ENCODE data around the gene ANKH. TPM values are rescaled to one million over a fixed set of nuclear protein-coding genes. Genes with fewer than 3 reads are reported as not detected.

ANKH gene
- total RNA-seq, 1 experiment from 2014 or later, result 13.9 TPM

DNA sequence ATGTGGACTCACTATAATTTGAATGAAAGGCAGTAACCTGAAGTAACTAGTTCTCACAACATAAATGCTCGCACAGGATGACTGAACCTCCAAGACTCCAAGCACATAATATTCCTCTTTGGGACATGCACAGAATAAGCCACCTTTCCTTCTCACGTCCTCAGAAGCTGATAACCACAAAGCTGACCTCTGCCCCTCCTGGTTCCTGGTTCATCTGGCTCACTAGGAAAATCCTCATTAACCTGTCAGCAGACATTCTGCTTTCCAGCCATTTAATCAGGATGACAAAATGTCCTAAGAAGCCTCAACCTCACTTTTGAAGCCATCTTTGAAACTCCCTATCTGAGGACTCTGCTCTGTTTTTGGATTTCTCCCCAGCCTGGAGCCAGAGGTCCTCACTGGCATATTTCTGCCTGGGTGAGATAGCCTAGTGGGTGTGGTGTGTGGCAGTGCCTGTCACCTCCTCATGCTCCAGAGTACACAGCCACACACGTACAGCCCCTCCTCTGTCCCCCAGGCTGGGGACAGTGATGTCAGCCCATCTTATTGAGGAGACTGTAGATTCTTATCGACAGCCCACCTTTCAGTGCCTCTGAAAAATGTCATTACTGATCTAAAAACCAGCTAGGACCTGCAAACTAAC, 10.3 kb downstream of the ANKH start:
- Histone ChIP-seq H3K4me3 (ENCODE audit: low read depth, low read length, poor library complexity, severe bottlenecking) (no peak overlapping the region), H3K4me1 (ENCODE audit: insufficient read depth, low read length, poor library complexity, severe bottlenecking) (no peaks in the 10 kb centered on the region), H3K9me3 (ENCODE audit: low read depth, low read length, poor library complexity, severe bottlenecking) (no peaks in the 10 kb centered on the region), H3K36me3 (ENCODE audit: insufficient read depth, low read length, poor library complexity, severe bottlenecking) (no peaks in the 10 kb centered on the region), H3K27ac (ENCODE audit: low read depth, low read length, poor library complexity, severe bottlenecking) (no peak overlapping the region), H3K27me3 (replicated peaks; ENCODE audit: insufficient read depth, low read depth, low read length, poor library complexity) (no peaks in the 10 kb centered on the region)
- TF ChIP-seq CTCF (conservative IDR thresholded peaks at IDR 0.05; ENCODE audit: low read depth, low read length) (no peak), EZH2 (IDR thresholded peaks at IDR 0.05; ENCODE audit: borderline replicate concordance, low read depth, low read length, poor library complexity, severe bottlenecking) (no peak)
- DNase-seq (ENCODE audit: low spot score), result no peak
- BruUV-seq (replicated peaks), result no TSS peak
- ChIA-PET POLR2A (ENCODE audit: low non-redundant PET) (no interaction called here), CTCF (no interaction called here)
- intact Hi-C loops (cut with micrococcal nuclease; ENCODE audit: unreplicated experiment), result no loop called here

DNA sequence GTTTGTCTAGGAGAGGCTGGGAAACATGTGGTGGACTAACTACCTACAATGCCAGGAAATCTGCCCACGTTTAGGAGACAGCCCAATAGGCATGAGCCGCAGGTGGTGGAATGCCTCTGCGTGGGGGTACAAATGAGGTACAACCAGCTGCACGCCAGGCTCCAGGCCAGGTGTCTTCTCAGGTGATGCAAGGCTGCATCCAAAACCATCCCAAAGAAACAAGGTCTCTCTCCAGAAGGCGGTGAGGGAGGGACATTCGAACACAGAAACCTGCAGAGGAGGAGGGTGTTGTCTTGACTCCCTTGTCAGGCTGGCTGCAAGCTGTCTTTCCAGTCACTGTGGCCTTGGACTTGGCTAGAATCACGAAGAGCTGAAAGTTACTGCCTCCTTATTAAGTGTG, 11.6 kb downstream of the ANKH start:
- CTCF ChIA-PET, result no interaction called here
- no peak for TF ChIP-seq EZH2 (IDR thresholded peaks at IDR 0.05; ENCODE audit: borderline replicate concordance, low read depth, low read length, poor library complexity, severe bottlenecking)
- TF ChIP-seq CTCF (conservative IDR thresholded peaks at IDR 0.05; ENCODE audit: low read depth, low read length), result no peak
- no TSS peak for BruUV-seq (replicated peaks)
- Histone ChIP-seq H3K36me3 (ENCODE audit: insufficient read depth, low read length, poor library complexity, severe bottlenecking) (no peaks in the 10 kb centered on the region), H3K4me1 (ENCODE audit: insufficient read depth, low read length, poor library complexity, severe bottlenecking) (no peaks in the 10 kb centered on the region), H3K9me3 (ENCODE audit: low read depth, low read length, poor library complexity, severe bottlenecking) (no peaks in the 10 kb centered on the region), H3K4me3 (ENCODE audit: low read depth, low read length, poor library complexity, severe bottlenecking) (no peak overlapping the region), H3K27me3 (replicated peaks; ENCODE audit: insufficient read depth, low read depth, low read length, poor library complexity) (no peaks in the 10 kb centered on the region), H3K27ac (ENCODE audit: low read depth, low read length, poor library complexity, severe bottlenecking) (no peak overlapping the region)
- DNase-seq (ENCODE audit: low spot score), result no peak
- intact Hi-C loops (cut with micrococcal nuclease; ENCODE audit: unreplicated experiment), result no loop called here
- POLR2A ChIA-PET (ENCODE audit: low non-redundant PET), result no interaction called here

DNA sequence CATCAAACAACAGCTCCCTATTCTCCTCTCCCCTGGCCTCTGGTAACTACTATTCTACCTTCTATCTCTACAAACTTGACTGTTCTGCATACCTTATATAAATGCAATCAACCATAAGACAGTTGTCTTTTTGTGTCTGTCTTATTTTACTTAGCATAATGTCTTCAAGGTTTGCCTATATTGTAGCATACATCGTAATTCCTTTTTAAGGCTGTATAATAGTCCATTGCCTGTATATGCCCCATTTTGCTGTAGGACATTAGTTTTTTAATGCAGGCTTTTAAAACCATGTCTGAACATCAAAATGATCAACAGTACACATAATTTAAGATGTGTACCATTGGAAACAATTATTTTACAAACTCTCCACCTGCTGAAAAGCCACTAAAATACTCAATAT, 12.4 kb downstream of the ANKH start:
- H3K27ac ChIP-seq (ENCODE audit: low read depth, low read length, poor library complexity, severe bottlenecking), result no peak overlapping the region
- no peak overlapping the region for H3K4me3 ChIP-seq (ENCODE audit: low read depth, low read length, poor library complexity, severe bottlenecking)
- H3K27me3 ChIP-seq (replicated peaks; ENCODE audit: insufficient read depth, low read depth, low read length, poor library complexity), result no peaks in the 10 kb centered on the region
- TF ChIP-seq EZH2 (IDR thresholded peaks at IDR 0.05; ENCODE audit: borderline replicate concordance, low read depth, low read length, poor library complexity, severe bottlenecking), result no peak
- no peak for TF ChIP-seq CTCF (conservative IDR thresholded peaks at IDR 0.05; ENCODE audit: low read depth, low read length)
- no peak for DNase-seq (ENCODE audit: low spot score)
- no TSS peak for BruUV-seq (replicated peaks)
- CTCF ChIA-PET, result no interaction called here
- H3K4me1 ChIP-seq (ENCODE audit: insufficient read depth, low read length, poor library complexity, severe bottlenecking), result no peaks in the 10 kb centered on the region
- intact Hi-C loops (cut with micrococcal nuclease; ENCODE audit: unreplicated experiment), result no loop called here
- no peaks in the 10 kb centered on the region for H3K36me3 ChIP-seq (ENCODE audit: insufficient read depth, low read length, poor library complexity, severe bottlenecking)
- POLR2A ChIA-PET (ENCODE audit: low non-redundant PET), result no interaction called here
- no peaks in the 10 kb centered on the region for H3K9me3 ChIP-seq (ENCODE audit: low read depth, low read length, poor library complexity, severe bottlenecking)
